ENCODE data around the gene MTG2.

The MTG2 gene

GRCh38 chr20:62182469-62183425, at the start of gene MTG2:
TSS of gene MTG2 (plus strand) at chr20:62183028. CDS start at chr20:62193421, 10,393 bp downstream.
- TF ChIP-seq CTCF (IDR thresholded peaks at IDR 0.05; ENCODE audit: low read depth, low read length) = no peak
- peak within 1 kb of the TSS; percentile 96 for H3K4me3 ChIP-seq (ENCODE audit: low read depth, low read length)

GRCh38 chr20:62133051-62133845, 49.6 kb upstream of the MTG2 start:
- no peak for TF ChIP-seq CTCF (IDR thresholded peaks at IDR 0.05; ENCODE audit: low read depth, low read length)
- no peak overlapping the region for H3K4me3 ChIP-seq (ENCODE audit: low read depth, low read length)

DNA sequence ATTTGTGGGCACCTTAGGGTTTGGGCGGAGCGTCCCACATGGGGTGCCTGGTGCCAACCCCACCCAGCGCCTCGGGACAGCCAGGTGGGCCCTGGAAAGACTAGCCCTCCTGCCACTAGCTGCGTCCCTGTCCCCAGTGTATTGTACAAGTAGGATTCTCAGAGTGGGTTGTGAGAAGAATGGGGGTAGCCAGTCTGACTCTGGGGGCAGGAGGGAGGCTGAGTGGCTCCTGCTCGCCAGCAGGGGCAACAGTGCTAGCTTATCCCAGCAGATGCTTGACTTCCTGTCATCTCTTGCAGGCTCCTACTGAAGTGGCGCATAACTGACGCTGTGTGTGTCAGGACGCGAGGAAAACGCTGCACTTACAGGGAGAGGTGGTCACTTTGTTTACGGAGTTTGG, 49.0 kb upstream of the MTG2 start:
- H3K4me3 ChIP-seq (ENCODE audit: low read depth, low read length) = no peak overlapping the region
- TF ChIP-seq CTCF (IDR thresholded peaks at IDR 0.05; ENCODE audit: low read depth, low read length) = no peak

GRCh38 chr20:62134735-62135231, 48.0 kb upstream of the MTG2 start:
- no peak overlapping the region for H3K4me3 ChIP-seq (ENCODE audit: low read depth, low read length)
- TF ChIP-seq CTCF (IDR thresholded peaks at IDR 0.05; ENCODE audit: low read depth, low read length) = no peak

GRCh38 chr20:62135573-62136266, 47.1 kb upstream of the MTG2 start:
- no peak for TF ChIP-seq CTCF (IDR thresholded peaks at IDR 0.05; ENCODE audit: low read depth, low read length)
- no peak overlapping the region for H3K4me3 ChIP-seq (ENCODE audit: low read depth, low read length)

- peak; percentile 84 for TF ChIP-seq CTCF (IDR thresholded peaks at IDR 0.05; ENCODE audit: low read depth, low read length)
- H3K4me3 ChIP-seq (ENCODE audit: low read depth, low read length) = no peak overlapping the region
Measured at GRCh38 chr20:62136283-62137091, 46.3 kb upstream of the MTG2 start.
